HepG2 (cell line): ENCODE results near the gene DNAJC4. TPM values are rescaled to one million over a fixed set of nuclear protein-coding genes. Genes with fewer than 3 reads are reported as not detected.

Experiments used
- AGO1 ChIP-seq: fragments of 200-400 bp; formaldehyde crosslinking; IDR thresholded peaks from 2 replicates; pipeline ENCODE4 v1.6.1; 2017; ENCODE audit warnings: mild to moderate bottlenecking, low read depth, low read length, moderate library complexity; ENCODE audit not compliant: poor library complexity, severe bottlenecking
- ASH2L ChIP-seq: fragments of 300-600, 200-600 bp; sonication (generic); IDR thresholded peaks from 2 replicates; pipeline ENCODE4 v1.7.0; 2017; ENCODE audit warnings: low read depth, mild to moderate bottlenecking, moderate library complexity, mixed read lengths, low read length; ENCODE audit not compliant: insufficient read length
- KLF15 ChIP-seq: sonication (generic); formaldehyde crosslinking; IDR thresholded peaks from 2 replicates; pipeline ENCODE4 v1.8.1; 2023; ENCODE audit warnings: borderline replicate concordance, mild to moderate bottlenecking, inconsistent platforms, missing genetic modification reagents, mixed read lengths
- MAFK ChIP-seq, 2 experiments: IDR thresholded peaks in 1 of 2; conservative IDR thresholded peaks in 1 of 2; 2 replicates each; pipeline ENCODE4 v1.6.1; 2011; ENCODE audit warnings: improper control_type of control experiment in 2 of 2, low read length in 2 of 2
- RAD21 ChIP-seq: fragments of 450-650 bp; formaldehyde crosslinking; IDR thresholded peaks from 2 replicates; pipeline ENCODE4 v1.5.0; 2020; ENCODE audit warnings: mild to moderate bottlenecking
- ZNF138 ChIP-seq: sonication (generic); formaldehyde crosslinking; IDR thresholded peaks from 2 replicates; pipeline ENCODE4 v1.5.0; 2020; ENCODE audit warnings: mild to moderate bottlenecking, low read depth, missing genetic modification reagents
- ZNF350 ChIP-seq: sonication (generic); formaldehyde crosslinking; IDR thresholded peaks from 2 replicates; pipeline ENCODE4 v1.4.0; 2020; ENCODE audit warnings: mild to moderate bottlenecking, low read depth, missing genetic modification reagents, borderline replicate concordance
- ZNF383 ChIP-seq: sonication (generic); formaldehyde crosslinking; IDR thresholded peaks from 2 replicates; pipeline ENCODE4 v1.4.0; 2020; ENCODE audit warnings: missing genetic modification reagents, mild to moderate bottlenecking, borderline replicate concordance
- ZNF652 ChIP-seq: IDR thresholded peaks from 2 replicates; pipeline ENCODE4 v1.6.1; 2016; ENCODE audit warnings: low read depth, borderline replicate concordance
- polyA plus RNA-seq, 8 experiments: library from polyadenylated mRNA; depleted of rRNA in 3 of 8; stranded (reverse) in 7 of 8; unstranded in 1 of 8; fragments of >200 nt; fragmentation: Illumina TruSeq in 4 of 8; extraction: Trizol in 4 of 8; gene quantifications; 2 replicates each; pipeline versions ENCODE4 v1.2.1 to v1.2.3, GENCODE V29; 2011 to 2016; ENCODE audit warnings: low read depth in 4 of 8, missing spikeins in 1 of 8, mixed read lengths in 1 of 8; ENCODE audit not compliant: insufficient read depth in 1 of 8
- total RNA-seq, 5 experiments: library from RNA; depleted of rRNA; stranded (reverse); fragments of >200 nt; fragmentation: Illumina TruSeq; extraction: Trizol; gene quantifications; 2 replicates each; pipeline ENCODE4 v1.2.3, GENCODE V29; 2016; ENCODE audit warnings: low read depth in 1 of 5
- TF ChIP-seq, protein P1 (sequence below): sonication (generic); formaldehyde crosslinking; IDR thresholded peaks from 2 replicates; pipeline ENCODE4 v1.4.0; 2020; ENCODE audit warnings: mild to moderate bottlenecking, missing genetic modification reagents
- TF ChIP-seq, protein P2 (sequence below): IDR thresholded peaks from 2 replicates; pipeline ENCODE4 v1.6.1; 2016; ENCODE audit warnings: missing compliant biosample characterization, missing genetic modification reagents, borderline replicate concordance
- TF ChIP-seq, protein P3 (sequence below): sonication (generic); formaldehyde crosslinking; IDR thresholded peaks from 2 replicates; pipeline ENCODE4 v1.8.1; 2023; ENCODE audit warnings: mild to moderate bottlenecking, moderate library complexity, missing genetic modification reagents
- TF ChIP-seq, protein P4 (sequence below): sonication (generic); formaldehyde crosslinking; IDR thresholded peaks from 2 replicates; pipeline ENCODE4 v1.5.0; 2020; ENCODE audit warnings: missing genetic modification reagents, mild to moderate bottlenecking, borderline replicate concordance
- TF ChIP-seq, protein P5 (sequence below): sonication (generic); formaldehyde crosslinking; IDR thresholded peaks from 2 replicates; pipeline ENCODE4 v1.4.0; 2020; ENCODE audit warnings: missing genetic modification reagents
- TF ChIP-seq, protein P6 (sequence below): sonication (generic); formaldehyde crosslinking; conservative IDR thresholded peaks from 2 replicates; pipeline ENCODE4 v1.4.0; 2020; ENCODE audit warnings: missing genetic modification reagents
- TF ChIP-seq, protein P7 (sequence below): sonication (generic); formaldehyde crosslinking; IDR thresholded peaks from 2 replicates; pipeline ENCODE4 v1.9.0; 2022; ENCODE audit warnings: low read depth, missing genetic modification reagents

The DNAJC4 gene
- total and polyA plus RNA-seq, 2 of the 13 experiments (the other 11 are each of a cell fraction or from before 2014, with no cell fraction given) = 10.3 to 60.8 TPM

DNA sequence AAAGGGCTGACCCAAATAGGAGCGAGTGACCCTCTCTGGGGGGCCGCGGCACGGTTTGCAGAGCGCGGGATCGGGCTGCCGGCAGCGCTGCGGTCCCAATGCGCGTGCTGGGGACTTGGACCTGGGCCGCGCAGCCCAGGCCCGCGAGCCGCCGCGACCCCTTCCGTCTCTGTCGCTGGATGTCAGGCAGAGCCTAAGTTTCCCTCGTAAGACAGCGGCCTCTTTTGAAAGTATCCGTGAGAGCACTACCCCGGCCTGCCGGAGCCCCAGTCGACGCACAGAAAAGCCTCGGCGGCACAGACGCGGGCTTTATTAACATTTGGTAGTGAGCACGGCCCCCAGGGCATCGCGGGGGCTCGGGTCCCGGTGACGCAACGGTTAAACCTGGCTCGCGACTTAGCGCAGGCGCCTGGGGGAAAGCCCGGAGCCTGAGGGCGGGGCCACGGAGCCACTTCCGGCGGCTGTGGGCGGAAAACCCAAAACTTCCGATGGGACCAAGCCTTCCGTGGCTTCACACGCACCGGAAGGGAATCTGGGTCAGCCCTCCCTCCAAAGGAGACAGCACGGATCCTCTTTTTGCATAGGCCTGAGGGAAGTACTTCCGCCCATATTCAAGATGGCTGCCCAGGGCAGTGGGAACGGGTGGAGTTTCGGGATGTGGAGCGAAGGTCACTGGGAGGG is 39.3 kb downstream of the DNAJC4 start (continued):
- TF ChIP-seq, protein P1, sequence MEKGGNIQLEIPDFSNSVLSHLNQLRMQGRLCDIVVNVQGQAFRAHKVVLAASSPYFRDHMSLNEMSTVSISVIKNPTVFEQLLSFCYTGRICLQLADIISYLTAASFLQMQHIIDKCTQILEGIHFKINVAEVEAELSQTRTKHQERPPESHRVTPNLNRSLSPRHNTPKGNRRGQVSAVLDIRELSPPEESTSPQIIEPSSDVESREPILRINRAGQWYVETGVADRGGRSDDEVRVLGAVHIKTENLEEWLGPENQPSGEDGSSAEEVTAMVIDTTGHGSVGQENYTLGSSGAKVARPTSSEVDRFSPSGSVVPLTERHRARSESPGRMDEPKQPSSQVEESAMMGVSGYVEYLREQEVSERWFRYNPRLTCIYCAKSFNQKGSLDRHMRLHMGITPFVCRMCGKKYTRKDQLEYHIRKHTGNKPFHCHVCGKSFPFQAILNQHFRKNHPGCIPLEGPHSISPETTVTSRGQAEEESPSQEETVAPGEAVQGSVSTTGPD = no peak; the same call in 1 of the 2 replicates
- TF ChIP-seq, protein P2, sequence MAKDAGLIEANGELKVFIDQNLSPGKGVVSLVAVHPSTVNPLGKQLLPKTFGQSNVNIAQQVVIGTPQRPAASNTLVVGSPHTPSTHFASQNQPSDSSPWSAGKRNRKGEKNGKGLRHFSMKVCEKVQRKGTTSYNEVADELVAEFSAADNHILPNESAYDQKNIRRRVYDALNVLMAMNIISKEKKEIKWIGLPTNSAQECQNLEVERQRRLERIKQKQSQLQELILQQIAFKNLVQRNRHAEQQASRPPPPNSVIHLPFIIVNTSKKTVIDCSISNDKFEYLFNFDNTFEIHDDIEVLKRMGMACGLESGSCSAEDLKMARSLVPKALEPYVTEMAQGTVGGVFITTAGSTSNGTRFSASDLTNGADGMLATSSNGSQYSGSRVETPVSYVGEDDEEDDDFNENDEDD (CRISPR knock-in tag) = no peak
- TF ChIP-seq AGO1 (peak; percentile 93), ASH2L (peak; percentile 63), MAFK (conservative IDR thresholded peaks at IDR 0.05 in 1 of 2, IDR thresholded peaks at IDR 0.05 in 1 of 2; ENCODE audit: low read length in 2 of 2) (no peak), ZNF383 (CRISPR knock-in tag) (no peak), ZNF350 (CRISPR knock-in tag) (no peak), KLF15 (no peak), ZNF652 (CRISPR knock-in tag) (peak; percentile 99), RAD21 (CRISPR knock-in tag) (peak; percentile 21; the same call in 1 of the 2 replicates), ZNF138 (CRISPR knock-in tag) (no peak)
- TF ChIP-seq, protein P3, sequence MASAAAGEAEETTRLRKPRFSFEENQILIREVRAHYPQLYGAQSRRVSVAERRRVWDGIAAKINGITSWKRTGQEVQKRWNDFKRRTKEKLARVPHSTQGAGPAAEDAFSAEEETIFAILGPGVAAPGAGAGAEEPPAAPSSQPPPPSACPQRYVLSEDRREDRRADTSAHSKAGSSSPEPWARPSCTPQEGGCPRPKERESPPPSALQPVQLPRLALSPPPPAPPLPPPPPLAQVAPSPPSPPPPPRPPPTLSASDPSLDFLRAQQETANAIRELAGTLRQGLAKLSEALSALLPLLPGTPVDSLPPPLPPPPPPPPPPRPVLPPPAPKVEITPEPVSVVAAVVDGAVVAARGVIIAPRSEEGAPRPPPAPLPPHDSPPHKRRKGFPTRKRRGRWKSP = peak; percentile 19; the same call in 1 of the 2 replicates
- TF ChIP-seq, protein P4, sequence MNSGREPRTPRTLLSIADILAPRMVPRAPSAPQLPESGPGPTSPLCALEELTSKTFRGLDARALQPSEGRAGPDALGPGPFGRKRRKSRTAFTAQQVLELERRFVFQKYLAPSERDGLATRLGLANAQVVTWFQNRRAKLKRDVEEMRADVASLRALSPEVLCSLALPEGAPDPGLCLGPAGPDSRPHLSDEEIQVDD (CRISPR knock-in tag) = no peak
- TF ChIP-seq, protein P5, sequence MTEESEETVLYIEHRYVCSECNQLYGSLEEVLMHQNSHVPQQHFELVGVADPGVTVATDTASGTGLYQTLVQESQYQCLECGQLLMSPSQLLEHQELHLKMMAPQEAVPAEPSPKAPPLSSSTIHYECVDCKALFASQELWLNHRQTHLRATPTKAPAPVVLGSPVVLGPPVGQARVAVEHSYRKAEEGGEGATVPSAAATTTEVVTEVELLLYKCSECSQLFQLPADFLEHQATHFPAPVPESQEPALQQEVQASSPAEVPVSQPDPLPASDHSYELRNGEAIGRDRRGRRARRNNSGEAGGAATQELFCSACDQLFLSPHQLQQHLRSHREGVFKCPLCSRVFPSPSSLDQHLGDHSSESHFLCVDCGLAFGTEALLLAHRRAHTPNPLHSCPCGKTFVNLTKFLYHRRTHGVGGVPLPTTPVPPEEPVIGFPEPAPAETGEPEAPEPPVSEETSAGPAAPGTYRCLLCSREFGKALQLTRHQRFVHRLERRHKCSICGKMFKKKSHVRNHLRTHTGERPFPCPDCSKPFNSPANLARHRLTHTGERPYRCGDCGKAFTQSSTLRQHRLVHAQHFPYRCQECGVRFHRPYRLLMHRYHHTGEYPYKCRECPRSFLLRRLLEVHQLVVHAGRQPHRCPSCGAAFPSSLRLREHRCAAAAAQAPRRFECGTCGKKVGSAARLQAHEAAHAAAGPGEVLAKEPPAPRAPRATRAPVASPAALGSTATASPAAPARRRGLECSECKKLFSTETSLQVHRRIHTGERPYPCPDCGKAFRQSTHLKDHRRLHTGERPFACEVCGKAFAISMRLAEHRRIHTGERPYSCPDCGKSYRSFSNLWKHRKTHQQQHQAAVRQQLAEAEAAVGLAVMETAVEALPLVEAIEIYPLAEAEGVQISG = peak; percentile 96
- TF ChIP-seq, protein P6, sequence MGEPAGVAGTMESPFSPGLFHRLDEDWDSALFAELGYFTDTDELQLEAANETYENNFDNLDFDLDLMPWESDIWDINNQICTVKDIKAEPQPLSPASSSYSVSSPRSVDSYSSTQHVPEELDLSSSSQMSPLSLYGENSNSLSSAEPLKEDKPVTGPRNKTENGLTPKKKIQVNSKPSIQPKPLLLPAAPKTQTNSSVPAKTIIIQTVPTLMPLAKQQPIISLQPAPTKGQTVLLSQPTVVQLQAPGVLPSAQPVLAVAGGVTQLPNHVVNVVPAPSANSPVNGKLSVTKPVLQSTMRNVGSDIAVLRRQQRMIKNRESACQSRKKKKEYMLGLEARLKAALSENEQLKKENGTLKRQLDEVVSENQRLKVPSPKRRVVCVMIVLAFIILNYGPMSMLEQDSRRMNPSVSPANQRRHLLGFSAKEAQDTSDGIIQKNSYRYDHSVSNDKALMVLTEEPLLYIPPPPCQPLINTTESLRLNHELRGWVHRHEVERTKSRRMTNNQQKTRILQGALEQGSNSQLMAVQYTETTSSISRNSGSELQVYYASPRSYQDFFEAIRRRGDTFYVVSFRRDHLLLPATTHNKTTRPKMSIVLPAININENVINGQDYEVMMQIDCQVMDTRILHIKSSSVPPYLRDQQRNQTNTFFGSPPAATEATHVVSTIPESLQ (CRISPR knock-in tag) = 0 out of 2 replicates have a peak, but pooled peaks have one; percentile 54
- TF ChIP-seq, protein P7, sequence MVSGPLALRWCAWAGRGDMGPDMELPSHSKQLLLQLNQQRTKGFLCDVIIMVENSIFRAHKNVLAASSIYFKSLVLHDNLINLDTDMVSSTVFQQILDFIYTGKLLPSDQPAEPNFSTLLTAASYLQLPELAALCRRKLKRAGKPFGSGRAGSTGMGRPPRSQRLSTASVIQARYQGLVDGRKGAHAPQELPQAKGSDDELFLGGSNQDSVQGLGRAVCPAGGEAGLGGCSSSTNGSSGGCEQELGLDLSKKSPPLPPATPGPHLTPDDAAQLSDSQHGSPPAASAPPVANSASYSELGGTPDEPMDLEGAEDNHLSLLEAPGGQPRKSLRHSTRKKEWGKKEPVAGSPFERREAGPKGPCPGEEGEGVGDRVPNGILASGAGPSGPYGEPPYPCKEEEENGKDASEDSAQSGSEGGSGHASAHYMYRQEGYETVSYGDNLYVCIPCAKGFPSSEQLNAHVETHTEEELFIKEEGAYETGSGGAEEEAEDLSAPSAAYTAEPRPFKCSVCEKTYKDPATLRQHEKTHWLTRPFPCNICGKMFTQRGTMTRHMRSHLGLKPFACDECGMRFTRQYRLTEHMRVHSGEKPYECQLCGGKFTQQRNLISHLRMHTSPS (CRISPR knock-in tag) = no peak
